Muscle layer of colon (tissue), 2 donors: ENCODE measurements around the gene SNX9.
"Not testable (repeated sequence)": the region's sequence is repeated elsewhere in the genome, so short reads cannot be mapped to it uniquely, and the experiment has no call there.

ENCODE experiments used
- H3K27ac ChIP-seq: one replicate; pipeline ENCODE4 v1.7.0; 2013; ENCODE audit warnings: low read depth, mild to moderate bottlenecking, low read length, moderate library complexity
- H3K27me3 ChIP-seq, 2 donors: one replicate each; pipeline ENCODE4 v1.7.0; 2013; ENCODE audit warnings: low read length in 2 of 2, mild to moderate bottlenecking in 2 of 2; ENCODE audit not compliant: insufficient read depth in 2 of 2, control insufficient read depth in 1 of 2
- H3K36me3 ChIP-seq: one replicate; pipeline ENCODE4 v1.7.0; 2013; ENCODE audit warnings: mild to moderate bottlenecking, low read length; ENCODE audit not compliant: insufficient read depth
- H3K4me1 ChIP-seq: one replicate; pipeline ENCODE4 v1.7.0; 2013; ENCODE audit warnings: mild to moderate bottlenecking, low read length; ENCODE audit not compliant: insufficient read depth
- H3K4me3 ChIP-seq, 2 donors: one replicate each; pipeline ENCODE4 v1.7.0; 2013; ENCODE audit warnings: low read length in 2 of 2, low read depth in 1 of 2, mild to moderate bottlenecking in 1 of 2, moderate library complexity in 1 of 2
- H3K9ac ChIP-seq: one replicate; pipeline ENCODE4 v1.7.0; 2013; ENCODE audit warnings: low read length
- H3K9me3 ChIP-seq: one replicate; pipeline ENCODE4 v1.7.0; 2013; ENCODE audit warnings: mild to moderate bottlenecking, low read length
- donor health status: abdominal sarcoma.
- donor health status: Adenocarcinoma of cecum.

SNX9 gene

DNA sequence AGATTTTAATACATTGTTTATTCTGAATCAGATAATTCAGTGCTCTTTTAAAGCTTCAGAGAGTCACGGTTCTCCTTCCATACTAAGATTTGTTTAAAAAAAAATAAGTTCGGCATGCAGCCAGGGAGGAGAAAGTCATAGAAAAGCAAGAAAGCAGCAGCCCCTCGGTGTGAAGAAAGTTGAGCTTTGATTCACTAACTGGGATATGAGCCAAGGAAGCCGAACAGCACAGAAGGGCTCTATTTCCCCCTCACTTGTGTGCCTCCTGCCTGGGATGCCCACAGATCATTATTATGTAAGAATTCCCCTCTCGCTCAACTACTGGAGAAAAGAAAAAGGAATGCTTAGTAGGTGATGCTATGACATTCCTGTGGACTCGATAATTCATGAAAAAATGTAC, 89.3 kb downstream of the SNX9 start:
- no peak overlapping the region for H3K9ac ChIP-seq
- H3K9me3 ChIP-seq = no peaks in the 10 kb centered on the region
- no peaks in the 10 kb centered on the region for H3K27me3 ChIP-seq
- no peak overlapping the region for H3K27ac ChIP-seq
- H3K36me3 ChIP-seq = peaks cover 26% of the 10 kb centered on the region
- no peak overlapping the region for H3K4me3 ChIP-seq
- peaks cover 5% of the 10 kb centered on the region for H3K4me1 ChIP-seq

- H3K4me3 ChIP-seq = no peak overlapping the region
- H3K9ac ChIP-seq = no peak overlapping the region
- no peaks in the 10 kb centered on the region for H3K9me3 ChIP-seq
- H3K36me3 ChIP-seq = peaks cover 46% of the 10 kb centered on the region
- no peak overlapping the region for H3K27ac ChIP-seq
- no peaks in the 10 kb centered on the region for H3K4me1 ChIP-seq
- no peaks in the 10 kb centered on the region for H3K27me3 ChIP-seq
Observed at GRCh38 chr6:157921685-157922367, 98.8 kb downstream of the SNX9 start.

DNA sequence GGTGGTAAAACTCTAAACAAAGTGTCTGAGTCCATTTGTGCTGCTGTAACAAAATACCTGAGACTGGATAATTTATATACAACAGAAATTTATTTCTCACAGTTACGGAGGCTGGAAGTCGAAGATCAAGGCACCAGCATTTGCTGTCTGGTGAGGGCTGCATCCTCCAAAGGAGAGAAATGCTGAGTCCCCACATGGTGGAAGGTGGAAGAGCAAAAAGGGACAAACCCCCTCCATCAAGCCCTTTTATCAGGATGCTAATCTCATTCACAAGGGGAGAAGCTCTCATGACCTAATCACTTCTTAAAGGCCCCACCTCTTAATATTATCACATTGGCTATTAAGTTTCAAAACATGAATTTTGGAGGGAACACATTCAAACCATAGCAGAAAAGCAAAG, 102.7 kb downstream of the SNX9 start:
- no peaks in the 10 kb centered on the region for H3K9me3 ChIP-seq
- no peak overlapping the region for H3K9ac ChIP-seq
- no peaks in the 10 kb centered on the region for H3K4me1 ChIP-seq
- H3K27me3 ChIP-seq = no peaks in the 10 kb centered on the region
- no peak overlapping the region for H3K4me3 ChIP-seq
- peaks cover 57% of the 10 kb centered on the region for H3K36me3 ChIP-seq
- no peak overlapping the region for H3K27ac ChIP-seq

DNA sequence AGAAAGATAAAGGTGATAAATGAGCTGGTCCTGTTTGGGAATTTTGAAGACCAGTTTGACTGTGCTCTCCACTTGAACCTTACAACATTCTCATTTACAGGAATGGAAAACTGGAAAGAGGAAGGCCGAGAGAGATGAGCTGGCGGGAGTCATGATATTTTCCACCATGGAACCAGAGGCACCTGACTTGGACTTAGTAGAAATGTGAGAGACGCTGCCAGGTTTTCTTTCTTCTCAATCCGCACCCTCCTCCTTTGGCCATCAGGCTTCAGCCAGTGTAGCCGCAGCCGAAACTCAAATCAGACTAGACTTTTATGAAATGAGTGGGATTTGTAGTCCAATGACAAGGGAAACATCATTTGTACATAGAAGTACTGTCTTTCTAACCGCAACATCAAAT, 104.0 kb downstream of the SNX9 start:
- Histone ChIP-seq H3K4me1 (no peaks in the 10 kb centered on the region), H3K4me3 (no peak overlapping the region), H3K9me3 (no peaks in the 10 kb centered on the region), H3K27me3 (no peaks in the 10 kb centered on the region), H3K27ac (no peak overlapping the region), H3K9ac (no peak overlapping the region), H3K36me3 (peaks cover 55% of the 10 kb centered on the region)

DNA sequence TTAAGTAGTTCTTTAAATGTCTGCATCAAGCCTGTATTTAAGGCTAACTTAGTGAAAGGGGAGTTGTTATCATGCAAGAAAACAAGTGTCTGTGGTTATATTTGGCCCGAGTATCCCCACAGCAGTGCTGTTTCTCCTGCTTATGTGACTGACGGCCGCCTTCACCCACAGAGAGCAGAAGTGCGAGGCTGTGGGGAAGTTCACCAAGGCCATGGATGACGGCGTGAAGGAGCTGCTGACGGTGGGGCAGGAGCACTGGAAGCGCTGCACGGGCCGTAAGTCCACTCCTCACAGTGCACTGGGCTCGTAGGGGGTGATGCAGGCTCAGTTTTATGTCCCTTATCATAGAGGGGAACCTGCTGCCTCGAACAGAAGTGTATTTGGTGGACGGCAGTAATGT, 105.4 kb downstream of the SNX9 start:
- Histone ChIP-seq H3K27ac (no peak overlapping the region), H3K9ac (no peak overlapping the region), H3K4me1 (no peaks in the 10 kb centered on the region), H3K27me3 (no peaks in the 10 kb centered on the region), H3K9me3 (no peaks in the 10 kb centered on the region), H3K36me3 (peaks cover 55% of the 10 kb centered on the region), H3K4me3 (no peak overlapping the region)

DNA sequence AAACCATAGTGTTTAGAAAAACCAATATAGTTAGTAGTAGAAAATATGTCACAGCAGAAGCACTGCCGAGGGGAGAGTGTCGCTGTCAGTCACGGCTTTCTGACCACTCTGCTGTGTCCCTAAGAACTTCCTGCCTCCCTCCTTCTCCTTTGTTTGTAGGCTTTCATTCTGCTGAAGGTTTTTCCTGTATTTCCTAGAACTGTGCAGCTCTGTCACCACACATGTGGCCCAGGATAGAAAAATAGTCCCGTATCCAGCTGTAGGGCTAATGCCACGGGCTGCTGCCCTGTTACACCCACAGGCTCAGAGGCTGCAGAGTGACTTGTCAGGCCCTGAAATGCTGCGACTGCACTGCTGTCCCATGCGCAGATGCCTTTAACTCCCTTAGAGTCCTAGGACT, 106.0 kb downstream of the SNX9 start:
- no peak overlapping the region for H3K27ac ChIP-seq
- peaks cover 57% of the 10 kb centered on the region for H3K36me3 ChIP-seq

GRCh38 chr6:157929765-157930319, 106.8 kb downstream of the SNX9 start:
- Histone ChIP-seq H3K4me1 (no peaks in the 10 kb centered on the region), H3K9me3 (no peaks in the 10 kb centered on the region), H3K27ac (no peak overlapping the region), H3K27me3 (no peaks in the 10 kb centered on the region), H3K4me3 (no peak overlapping the region), H3K36me3 (peaks cover 60% of the 10 kb centered on the region), H3K9ac (no peak overlapping the region)

More for the DNA sequence above, 106.0 kb downstream of the SNX9 start:
- no peaks in the 10 kb centered on the region for H3K4me1 ChIP-seq
- no peaks in the 10 kb centered on the region for H3K27me3 ChIP-seq
- no peak overlapping the region for H3K4me3 ChIP-seq
- H3K9ac ChIP-seq = no peak overlapping the region
- no peaks in the 10 kb centered on the region for H3K9me3 ChIP-seq

DNA sequence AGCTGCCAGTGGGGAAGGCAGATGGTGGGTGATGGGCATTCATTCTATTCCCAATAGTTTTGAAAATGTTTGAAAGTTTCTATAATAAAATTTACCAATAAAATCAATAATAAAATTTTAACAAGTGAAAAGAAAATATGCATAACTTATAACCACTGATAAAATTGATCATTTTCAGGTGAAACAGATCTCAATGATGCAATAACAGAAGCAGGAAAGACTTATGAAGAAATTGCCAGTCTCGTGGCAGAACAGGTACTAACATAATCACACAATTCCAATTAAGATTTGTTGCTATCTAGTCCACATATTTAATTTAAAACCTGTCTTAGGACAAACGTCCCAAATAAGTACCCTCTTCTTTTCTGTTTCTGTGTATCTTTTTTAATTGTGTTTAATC, 112.7 kb downstream of the SNX9 start:
- Histone ChIP-seq H3K36me3 (peaks cover 73% of the 10 kb centered on the region), H3K4me3 (no peak overlapping the region), H3K9me3 (no peaks in the 10 kb centered on the region), H3K27ac (no peak overlapping the region), H3K9ac (no peak overlapping the region), H3K4me1 (no peaks in the 10 kb centered on the region), H3K27me3 (no peaks in the 10 kb centered on the region)

GRCh38 chr6:157937318-157937717, 114.3 kb downstream of the SNX9 start:
- no peak overlapping the region for H3K4me3 ChIP-seq
- no peaks in the 10 kb centered on the region for H3K9me3 ChIP-seq
- H3K27ac ChIP-seq = no peak overlapping the region
- peaks cover 73% of the 10 kb centered on the region for H3K36me3 ChIP-seq
- H3K9ac ChIP-seq = no peak overlapping the region
- no peaks in the 10 kb centered on the region for H3K27me3 ChIP-seq
- H3K4me1 ChIP-seq = no peaks in the 10 kb centered on the region

- Histone ChIP-seq H3K9me3 (no peaks in the 10 kb centered on the region), H3K36me3 (peaks cover 69% of the 10 kb centered on the region), H3K9ac (no peak overlapping the region), H3K4me3 (no peak overlapping the region), H3K27me3 (no peaks in the 10 kb centered on the region), H3K27ac (no peak overlapping the region), H3K4me1 (no peaks in the 10 kb centered on the region)
Observed at GRCh38 chr6:157937916-157938315, 114.9 kb downstream of the SNX9 start.

DNA sequence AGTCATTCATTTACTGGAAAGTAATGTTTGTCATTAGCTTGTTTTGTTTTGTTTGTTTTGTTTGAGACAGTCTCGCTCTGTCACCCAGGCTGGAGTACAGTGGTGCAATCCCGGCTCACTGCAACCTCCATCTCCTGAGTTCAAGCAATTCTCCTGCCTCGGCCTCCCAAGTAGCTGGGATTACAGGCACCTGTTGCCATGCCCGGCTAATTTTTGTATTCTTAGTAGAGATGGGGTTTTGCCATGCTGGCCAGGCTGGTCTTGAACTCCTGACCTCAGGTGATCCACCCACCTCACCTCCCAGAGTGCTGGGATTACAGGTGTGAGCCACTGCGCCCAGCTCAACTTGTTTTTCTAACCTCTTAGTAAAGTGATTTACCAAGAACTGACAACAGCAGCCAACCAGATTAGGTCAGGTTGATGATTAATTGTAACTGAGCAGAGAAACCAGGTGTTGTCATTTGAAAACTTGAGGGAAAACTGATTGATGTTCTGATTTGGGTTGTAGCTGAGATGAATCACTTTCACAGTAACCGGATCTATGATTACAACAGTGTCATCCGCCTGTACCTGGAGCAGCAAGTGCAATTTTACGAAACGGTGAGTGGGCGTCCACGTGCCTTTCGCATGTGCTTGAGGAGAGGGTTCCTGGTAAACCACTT, 117.5 kb downstream of the SNX9 start:
- not testable (repeated sequence) for H3K9me3 ChIP-seq, H3K9ac ChIP-seq, H3K4me3 ChIP-seq, H3K27ac ChIP-seq, H3K4me1 ChIP-seq, H3K27me3 ChIP-seq
- H3K36me3 ChIP-seq = peaks cover 71% of the 10 kb centered on the region
